Measurements from ENCODE around the gene LRP1B.

DNA sequence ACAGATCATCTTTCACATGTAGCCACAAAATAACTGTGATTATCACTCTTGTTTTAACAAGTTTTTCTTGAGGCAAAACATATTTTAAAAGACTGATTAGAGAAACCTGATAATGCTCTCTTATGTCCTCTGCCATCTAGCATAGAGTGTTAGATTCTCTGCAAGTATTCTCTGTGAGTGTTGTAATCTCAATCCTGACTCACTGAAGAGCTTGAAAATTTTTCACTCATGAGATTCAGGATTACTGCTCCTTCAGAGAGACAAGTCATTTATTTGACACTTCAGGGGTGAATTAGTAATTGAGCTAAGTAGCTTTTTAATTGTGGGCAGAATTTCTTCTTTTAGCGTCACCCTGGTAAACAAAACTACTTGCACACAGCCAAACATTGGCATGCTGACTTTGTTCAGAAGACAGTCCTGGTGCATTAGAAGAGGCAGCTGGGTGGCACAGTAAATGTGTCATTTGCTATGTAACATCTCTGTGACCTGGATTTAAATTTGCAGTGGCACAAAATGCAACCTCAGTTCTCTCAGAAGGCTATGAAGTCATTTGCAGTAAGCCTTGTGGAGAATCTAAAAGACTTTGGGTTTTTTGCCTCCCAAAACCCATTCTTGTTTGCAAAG lies 172.9 kb downstream of the LRP1B start:
- TF ChIP-seq, protein P1, sequence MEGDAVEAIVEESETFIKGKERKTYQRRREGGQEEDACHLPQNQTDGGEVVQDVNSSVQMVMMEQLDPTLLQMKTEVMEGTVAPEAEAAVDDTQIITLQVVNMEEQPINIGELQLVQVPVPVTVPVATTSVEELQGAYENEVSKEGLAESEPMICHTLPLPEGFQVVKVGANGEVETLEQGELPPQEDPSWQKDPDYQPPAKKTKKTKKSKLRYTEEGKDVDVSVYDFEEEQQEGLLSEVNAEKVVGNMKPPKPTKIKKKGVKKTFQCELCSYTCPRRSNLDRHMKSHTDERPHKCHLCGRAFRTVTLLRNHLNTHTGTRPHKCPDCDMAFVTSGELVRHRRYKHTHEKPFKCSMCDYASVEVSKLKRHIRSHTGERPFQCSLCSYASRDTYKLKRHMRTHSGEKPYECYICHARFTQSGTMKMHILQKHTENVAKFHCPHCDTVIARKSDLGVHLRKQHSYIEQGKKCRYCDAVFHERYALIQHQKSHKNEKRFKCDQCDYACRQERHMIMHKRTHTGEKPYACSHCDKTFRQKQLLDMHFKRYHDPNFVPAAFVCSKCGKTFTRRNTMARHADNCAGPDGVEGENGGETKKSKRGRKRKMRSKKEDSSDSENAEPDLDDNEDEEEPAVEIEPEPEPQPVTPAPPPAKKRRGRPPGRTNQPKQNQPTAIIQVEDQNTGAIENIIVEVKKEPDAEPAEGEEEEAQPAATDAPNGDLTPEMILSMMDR (IDR thresholded peaks at IDR 0.05), result no peak
- TF ChIP-seq MAZ (IDR thresholded peaks at IDR 0.05; ENCODE audit: borderline replicate concordance, low read depth, low read length), result no peak
- TF ChIP-seq KDM1A (IDR thresholded peaks at IDR 0.05; ENCODE audit: low read depth), result no peak
- TF ChIP-seq CBX8 (IDR thresholded peaks at IDR 0.05), result no peak
- TF ChIP-seq RFX5 (IDR thresholded peaks at IDR 0.05), result no peak
- no peak for TF ChIP-seq CHD2 (IDR thresholded peaks at IDR 0.05; ENCODE audit: low read length, partially characterized antibody)
- TF ChIP-seq EP300 (IDR thresholded peaks at IDR 0.05), result no peak
- TF ChIP-seq ELK1 (IDR thresholded peaks at IDR 0.05; ENCODE audit: low read depth, low read length), result no peak
- TF ChIP-seq EHMT2 (IDR thresholded peaks at IDR 0.05; ENCODE audit: low read depth), result no peak
- no peak for TF ChIP-seq USF2 (IDR thresholded peaks at IDR 0.05)
- TF ChIP-seq MAFK (IDR thresholded peaks at IDR 0.05; ENCODE audit: partially characterized antibody), result no peak

All from A549 (cell line).